Measurements from ENCODE around the gene GREB1. TPM values are rescaled to one million over a fixed set of nuclear protein-coding genes. Genes with fewer than 3 reads are reported as not detected.

The GREB1 gene
- total and polyA plus RNA-seq, 2 of the 13 experiments (the other 11 are each of a cell fraction or from before 2014, with no cell fraction given), result 31.3 to 61.2 TPM

DNA sequence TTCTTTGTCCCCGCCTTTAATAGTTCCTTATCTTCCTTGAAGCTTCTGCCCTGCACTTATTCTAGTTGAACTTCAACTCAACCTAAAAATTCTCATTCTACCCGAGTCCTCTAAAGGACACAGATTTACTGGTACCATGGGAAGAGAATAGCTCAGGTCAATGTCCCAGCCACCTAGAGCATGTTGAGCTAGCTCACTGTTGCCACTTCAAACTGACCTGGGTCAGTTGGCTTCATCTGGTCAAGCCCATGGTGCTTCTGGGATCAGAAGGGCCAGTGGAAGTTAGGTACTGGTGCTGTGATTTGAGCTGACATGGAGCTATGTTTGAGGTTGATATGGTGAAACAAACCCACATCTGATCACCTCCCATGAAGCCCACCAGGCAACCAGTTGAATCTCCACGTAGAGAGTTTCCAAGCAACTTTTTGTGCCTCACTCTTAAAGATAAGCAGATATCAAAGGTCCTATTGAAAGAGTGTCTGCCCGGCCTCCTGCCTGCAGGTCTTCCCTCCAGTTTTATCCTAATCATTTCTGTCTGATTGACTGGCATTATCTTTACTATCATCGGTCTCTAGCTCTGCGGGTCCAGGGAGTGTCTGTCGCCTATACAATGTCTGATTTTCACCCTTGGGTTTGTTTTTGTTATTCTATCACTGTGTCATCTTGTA is 17.2 kb downstream of the GREB1 start (continued):
- TF ChIP-seq ZNF44 (CRISPR knock-in tag; IDR thresholded peaks at IDR 0.05) (0 out of 2 replicates have a peak, but pooled peaks have one; percentile 7), GFI1 (CRISPR knock-in tag; IDR thresholded peaks at IDR 0.05; ENCODE audit: borderline replicate concordance) (peak; percentile 30; the same call in 1 of the 2 replicates), IRF2 (CRISPR knock-in tag; IDR thresholded peaks at IDR 0.05) (no peak), ZNF670 (CRISPR knock-in tag; IDR thresholded peaks at IDR 0.05; ENCODE audit: borderline replicate concordance) (0 out of 2 replicates have a peak, but pooled peaks have one; percentile 31), GPN1 (CRISPR knock-in tag; IDR thresholded peaks at IDR 0.05; ENCODE audit: borderline replicate concordance) (no peak), YEATS4 (CRISPR knock-in tag; IDR thresholded peaks at IDR 0.05; ENCODE audit: borderline replicate concordance) (no peak), ZNF746 (CRISPR knock-in tag; IDR thresholded peaks at IDR 0.05) (no peak), POLR2AphosphoS5 (IDR thresholded peaks at IDR 0.05; ENCODE audit: low read depth, low read length) (no peak), ZSCAN21 (CRISPR knock-in tag; IDR thresholded peaks at IDR 0.05; ENCODE audit: borderline replicate concordance) (no peak)
- TF ChIP-seq, protein P1, sequence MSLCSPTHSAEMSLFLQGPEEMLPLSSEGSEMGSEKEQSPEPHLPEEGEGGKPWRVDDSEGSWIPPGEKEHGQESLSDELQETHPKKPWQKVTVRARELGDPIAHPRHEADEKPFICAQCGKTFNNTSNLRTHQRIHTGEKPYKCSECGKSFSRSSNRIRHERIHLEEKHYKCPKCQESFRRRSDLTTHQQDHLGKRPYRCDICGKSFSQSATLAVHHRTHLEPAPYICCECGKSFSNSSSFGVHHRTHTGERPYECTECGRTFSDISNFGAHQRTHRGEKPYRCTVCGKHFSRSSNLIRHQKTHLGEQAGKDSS (CRISPR knock-in tag; IDR thresholded peaks at IDR 0.05; ENCODE audit: borderline replicate concordance, low read depth), result no peak
- TF ChIP-seq, protein P2, sequence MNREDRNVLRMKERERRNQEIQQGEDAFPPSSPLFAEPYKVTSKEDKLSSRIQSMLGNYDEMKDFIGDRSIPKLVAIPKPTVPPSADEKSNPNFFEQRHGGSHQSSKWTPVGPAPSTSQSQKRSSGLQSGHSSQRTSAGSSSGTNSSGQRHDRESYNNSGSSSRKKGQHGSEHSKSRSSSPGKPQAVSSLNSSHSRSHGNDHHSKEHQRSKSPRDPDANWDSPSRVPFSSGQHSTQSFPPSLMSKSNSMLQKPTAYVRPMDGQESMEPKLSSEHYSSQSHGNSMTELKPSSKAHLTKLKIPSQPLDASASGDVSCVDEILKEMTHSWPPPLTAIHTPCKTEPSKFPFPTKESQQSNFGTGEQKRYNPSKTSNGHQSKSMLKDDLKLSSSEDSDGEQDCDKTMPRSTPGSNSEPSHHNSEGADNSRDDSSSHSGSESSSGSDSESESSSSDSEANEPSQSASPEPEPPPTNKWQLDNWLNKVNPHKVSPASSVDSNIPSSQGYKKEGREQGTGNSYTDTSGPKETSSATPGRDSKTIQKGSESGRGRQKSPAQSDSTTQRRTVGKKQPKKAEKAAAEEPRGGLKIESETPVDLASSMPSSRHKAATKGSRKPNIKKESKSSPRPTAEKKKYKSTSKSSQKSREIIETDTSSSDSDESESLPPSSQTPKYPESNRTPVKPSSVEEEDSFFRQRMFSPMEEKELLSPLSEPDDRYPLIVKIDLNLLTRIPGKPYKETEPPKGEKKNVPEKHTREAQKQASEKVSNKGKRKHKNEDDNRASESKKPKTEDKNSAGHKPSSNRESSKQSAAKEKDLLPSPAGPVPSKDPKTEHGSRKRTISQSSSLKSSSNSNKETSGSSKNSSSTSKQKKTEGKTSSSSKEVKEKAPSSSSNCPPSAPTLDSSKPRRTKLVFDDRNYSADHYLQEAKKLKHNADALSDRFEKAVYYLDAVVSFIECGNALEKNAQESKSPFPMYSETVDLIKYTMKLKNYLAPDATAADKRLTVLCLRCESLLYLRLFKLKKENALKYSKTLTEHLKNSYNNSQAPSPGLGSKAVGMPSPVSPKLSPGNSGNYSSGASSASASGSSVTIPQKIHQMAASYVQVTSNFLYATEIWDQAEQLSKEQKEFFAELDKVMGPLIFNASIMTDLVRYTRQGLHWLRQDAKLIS (CRISPR knock-in tag; IDR thresholded peaks at IDR 0.05), result no peak
- TF ChIP-seq, protein P3, sequence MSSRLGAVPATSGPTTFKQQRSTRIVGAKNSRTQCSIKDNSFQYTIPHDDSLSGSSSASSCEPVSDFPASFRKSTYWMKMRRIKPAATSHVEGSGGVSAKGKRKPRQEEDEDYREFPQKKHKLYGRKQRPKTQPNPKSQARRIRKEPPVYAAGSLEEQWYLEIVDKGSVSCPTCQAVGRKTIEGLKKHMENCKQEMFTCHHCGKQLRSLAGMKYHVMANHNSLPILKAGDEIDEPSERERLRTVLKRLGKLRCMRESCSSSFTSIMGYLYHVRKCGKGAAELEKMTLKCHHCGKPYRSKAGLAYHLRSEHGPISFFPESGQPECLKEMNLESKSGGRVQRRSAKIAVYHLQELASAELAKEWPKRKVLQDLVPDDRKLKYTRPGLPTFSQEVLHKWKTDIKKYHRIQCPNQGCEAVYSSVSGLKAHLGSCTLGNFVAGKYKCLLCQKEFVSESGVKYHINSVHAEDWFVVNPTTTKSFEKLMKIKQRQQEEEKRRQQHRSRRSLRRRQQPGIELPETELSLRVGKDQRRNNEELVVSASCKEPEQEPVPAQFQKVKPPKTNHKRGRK (CRISPR knock-in tag; IDR thresholded peaks at IDR 0.05), result no peak
- TF ChIP-seq, protein P4, sequence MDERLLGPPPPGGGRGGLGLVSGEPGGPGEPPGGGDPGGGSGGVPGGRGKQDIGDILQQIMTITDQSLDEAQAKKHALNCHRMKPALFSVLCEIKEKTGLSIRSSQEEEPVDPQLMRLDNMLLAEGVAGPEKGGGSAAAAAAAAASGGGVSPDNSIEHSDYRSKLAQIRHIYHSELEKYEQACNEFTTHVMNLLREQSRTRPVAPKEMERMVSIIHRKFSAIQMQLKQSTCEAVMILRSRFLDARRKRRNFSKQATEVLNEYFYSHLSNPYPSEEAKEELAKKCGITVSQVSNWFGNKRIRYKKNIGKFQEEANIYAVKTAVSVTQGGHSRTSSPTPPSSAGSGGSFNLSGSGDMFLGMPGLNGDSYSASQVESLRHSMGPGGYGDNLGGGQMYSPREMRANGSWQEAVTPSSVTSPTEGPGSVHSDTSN (CRISPR knock-in tag; IDR thresholded peaks at IDR 0.05), result no peak

Measured in HepG2 (cell line).